A549 (cell line): Measurements from ENCODE around the gene INSIG2.

Experiments
- GATA3 ChIP-seq: IDR thresholded peaks from 2 replicates; pipeline ENCODE4 v1.6.1; 2012; ENCODE audit warnings: borderline replicate concordance
- MAX ChIP-seq: IDR thresholded peaks from 2 replicates; pipeline ENCODE4 v1.6.1; 2012
- MYC ChIP-seq: IDR thresholded peaks from 2 replicates; pipeline ENCODE4 v1.6.1; 2012; ENCODE audit warnings: mild to moderate bottlenecking, inconsistent platforms, low read length, improper control_type of control experiment, borderline replicate concordance
- NPAS2 ChIP-seq: fragments of 250-450 bp; sonication (Bioruptor Pico); IDR thresholded peaks from 2 replicates; pipeline ENCODE4 v1.8.0; 2022; ENCODE audit warnings: mild to moderate bottlenecking, moderate library complexity, borderline replicate concordance
- RCOR1 ChIP-seq: fragments of 150-350 bp; IDR thresholded peaks from 2 replicates; pipeline ENCODE4 v1.6.1; 2014; ENCODE audit warnings: antibody characterized with exemption, low read length, low read depth
- TF ChIP-seq, protein P1 (sequence below): fragments of 250-450 bp; sonication (Bioruptor Pico); IDR thresholded peaks from 2 replicates; pipeline ENCODE4 v1.5.0; 2021; ENCODE audit warnings: mild to moderate bottlenecking, moderate library complexity, borderline replicate concordance
- TF ChIP-seq, protein P2 (sequence below): fragments of >200 bp; sonication (Bioruptor Twin); formaldehyde crosslinking; IDR thresholded peaks from 3 replicates; pipeline ENCODE4 v1.5.1; 2016

- TF ChIP-seq, protein P1, sequence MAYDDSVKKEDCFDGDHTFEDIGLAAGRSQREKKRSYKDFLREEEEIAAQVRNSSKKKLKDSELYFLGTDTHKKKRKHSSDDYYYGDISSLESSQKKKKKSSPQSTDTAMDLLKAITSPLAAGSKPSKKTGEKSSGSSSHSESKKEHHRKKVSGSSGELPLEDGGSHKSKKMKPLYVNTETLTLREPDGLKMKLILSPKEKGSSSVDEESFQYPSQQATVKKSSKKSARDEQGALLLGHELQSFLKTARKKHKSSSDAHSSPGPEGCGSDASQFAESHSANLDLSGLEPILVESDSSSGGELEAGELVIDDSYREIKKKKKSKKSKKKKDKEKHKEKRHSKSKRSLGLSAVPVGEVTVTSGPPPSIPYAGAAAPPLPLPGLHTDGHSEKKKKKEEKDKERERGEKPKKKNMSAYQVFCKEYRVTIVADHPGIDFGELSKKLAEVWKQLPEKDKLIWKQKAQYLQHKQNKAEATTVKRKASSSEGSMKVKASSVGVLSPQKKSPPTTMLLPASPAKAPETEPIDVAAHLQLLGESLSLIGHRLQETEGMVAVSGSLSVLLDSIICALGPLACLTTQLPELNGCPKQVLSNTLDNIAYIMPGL, result no peak
- TF ChIP-seq MAX, result peak; percentile 30; the same call in 1 of the 2 replicates
- TF ChIP-seq, protein P2, sequence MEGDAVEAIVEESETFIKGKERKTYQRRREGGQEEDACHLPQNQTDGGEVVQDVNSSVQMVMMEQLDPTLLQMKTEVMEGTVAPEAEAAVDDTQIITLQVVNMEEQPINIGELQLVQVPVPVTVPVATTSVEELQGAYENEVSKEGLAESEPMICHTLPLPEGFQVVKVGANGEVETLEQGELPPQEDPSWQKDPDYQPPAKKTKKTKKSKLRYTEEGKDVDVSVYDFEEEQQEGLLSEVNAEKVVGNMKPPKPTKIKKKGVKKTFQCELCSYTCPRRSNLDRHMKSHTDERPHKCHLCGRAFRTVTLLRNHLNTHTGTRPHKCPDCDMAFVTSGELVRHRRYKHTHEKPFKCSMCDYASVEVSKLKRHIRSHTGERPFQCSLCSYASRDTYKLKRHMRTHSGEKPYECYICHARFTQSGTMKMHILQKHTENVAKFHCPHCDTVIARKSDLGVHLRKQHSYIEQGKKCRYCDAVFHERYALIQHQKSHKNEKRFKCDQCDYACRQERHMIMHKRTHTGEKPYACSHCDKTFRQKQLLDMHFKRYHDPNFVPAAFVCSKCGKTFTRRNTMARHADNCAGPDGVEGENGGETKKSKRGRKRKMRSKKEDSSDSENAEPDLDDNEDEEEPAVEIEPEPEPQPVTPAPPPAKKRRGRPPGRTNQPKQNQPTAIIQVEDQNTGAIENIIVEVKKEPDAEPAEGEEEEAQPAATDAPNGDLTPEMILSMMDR, result no peak
- no peak for TF ChIP-seq MYC
- TF ChIP-seq GATA3, result peak; percentile 84
- no peak for TF ChIP-seq NPAS2 (CRISPR knock-in tag)
- no peak for TF ChIP-seq RCOR1
These were observed 24.6 kb downstream of the INSIG2 start for GRCh38 chr2:118112771-118113334.
